ENCODE data around the gene SPACA7.
"Not testable (repeated sequence)": the region's sequence is repeated elsewhere in the genome, so short reads cannot be mapped to it uniquely, and the experiment has no call there.

Gene SPACA7

DNA sequence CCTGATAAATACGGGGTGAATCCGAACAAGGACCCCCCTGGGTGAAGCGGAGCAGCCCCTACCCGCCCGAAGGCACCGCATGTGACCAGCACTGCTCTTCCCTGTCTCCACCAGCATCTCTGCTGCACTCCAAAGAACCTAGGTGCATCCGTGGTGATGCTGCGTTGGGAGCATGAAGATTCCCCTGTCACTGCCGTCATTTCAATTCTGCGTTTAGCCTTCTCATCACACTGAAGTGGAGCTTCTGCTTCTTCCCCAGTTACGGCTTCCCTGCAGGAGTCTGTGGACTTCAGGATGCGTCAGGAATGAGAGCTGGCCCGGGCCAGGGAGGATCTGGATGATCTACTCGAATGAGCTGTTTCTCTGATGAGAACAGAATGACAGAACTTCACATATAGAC, 47.9 kb downstream of the SPACA7 start:
- no peak for DNase-seq (ENCODE audit: low read depth, low spot score)

DNA sequence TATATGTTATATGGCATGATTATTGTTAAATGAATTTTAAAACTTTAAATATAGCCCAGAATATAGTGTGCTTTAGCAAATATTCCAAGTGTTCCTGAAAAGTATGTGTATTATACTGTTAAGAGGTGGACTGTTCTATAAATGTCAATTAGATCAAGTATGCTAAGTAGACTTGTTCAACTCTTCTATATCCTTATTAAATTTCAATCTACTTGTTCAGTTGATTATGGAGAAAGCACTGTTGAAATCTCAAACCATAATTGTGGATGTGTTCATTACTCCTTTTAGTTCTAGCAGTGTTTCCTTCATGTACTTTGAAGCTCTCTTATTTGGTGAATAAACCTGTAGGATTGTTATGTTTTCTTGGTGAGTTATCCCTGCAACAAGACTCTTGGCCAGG, 52.5 kb downstream of the SPACA7 start:
- DNase-seq (ENCODE audit: low read depth, low spot score), result no peak

DNA sequence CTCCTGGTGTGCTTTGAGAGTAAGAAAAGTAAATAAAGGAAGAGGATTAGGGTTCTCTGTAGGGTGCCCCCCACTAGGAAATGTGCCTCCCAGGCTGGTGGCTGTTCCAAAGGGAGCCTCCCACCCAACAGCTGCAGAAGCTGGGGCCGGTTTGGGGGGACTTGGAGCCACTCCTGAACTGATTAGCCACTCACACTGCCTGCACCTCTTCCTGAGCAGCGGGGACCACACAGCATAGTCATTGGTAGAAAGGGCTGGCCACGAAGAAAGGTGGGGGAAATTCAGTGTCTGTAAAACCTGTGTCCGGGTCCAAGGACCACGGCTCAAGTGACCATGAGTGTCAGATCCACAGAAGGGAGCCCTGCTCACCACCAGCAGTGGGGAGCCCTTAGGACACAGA, 55.6 kb downstream of the SPACA7 start:
- DNase-seq (ENCODE audit: low read depth, low spot score), result no peak

DNA sequence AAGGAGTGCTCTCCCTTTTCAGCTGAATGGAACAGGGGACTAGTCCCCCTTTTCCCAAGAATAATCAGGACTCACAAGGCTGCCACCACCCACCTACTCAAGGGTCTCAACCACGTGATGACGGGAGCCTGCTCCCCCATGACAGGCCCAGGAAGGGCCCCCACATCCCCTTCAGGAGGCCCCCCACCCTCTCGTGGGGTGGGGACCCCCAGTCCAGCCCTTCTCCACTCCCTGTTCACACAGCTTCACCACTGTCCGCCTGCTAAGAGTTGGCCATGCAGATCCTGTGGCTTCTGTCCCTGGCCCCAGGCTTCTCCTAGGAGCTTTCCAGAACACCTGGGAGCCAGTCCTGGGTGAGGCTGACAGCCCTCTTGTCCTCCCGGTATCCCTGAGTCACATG, 56.6 kb downstream of the SPACA7 start:
- DNase-seq (ENCODE audit: low read depth, low spot score), result not testable (repeated sequence)

DNA sequence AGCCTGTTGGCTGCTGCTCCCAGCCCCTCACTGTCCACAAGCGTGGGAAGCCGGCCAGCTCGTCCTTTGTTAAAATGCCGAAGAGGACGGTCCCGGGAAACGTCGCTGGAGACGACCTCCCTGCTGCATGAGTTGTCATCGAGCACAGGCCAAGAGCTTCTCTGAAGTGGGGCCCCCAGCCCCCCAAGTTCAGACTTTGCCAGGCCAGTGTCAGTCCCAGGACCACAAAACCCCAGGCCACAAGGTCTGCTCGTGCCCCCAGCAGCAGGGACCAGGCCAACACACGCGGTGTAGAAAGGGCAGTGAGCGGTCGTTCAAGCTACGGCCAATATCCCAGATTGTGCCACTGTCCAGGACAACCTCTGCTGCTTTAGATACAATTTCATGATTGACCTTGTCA, 57.4 kb downstream of the SPACA7 start:
- DNase-seq (ENCODE audit: low read depth, low spot score), result not testable (repeated sequence)

DNA sequence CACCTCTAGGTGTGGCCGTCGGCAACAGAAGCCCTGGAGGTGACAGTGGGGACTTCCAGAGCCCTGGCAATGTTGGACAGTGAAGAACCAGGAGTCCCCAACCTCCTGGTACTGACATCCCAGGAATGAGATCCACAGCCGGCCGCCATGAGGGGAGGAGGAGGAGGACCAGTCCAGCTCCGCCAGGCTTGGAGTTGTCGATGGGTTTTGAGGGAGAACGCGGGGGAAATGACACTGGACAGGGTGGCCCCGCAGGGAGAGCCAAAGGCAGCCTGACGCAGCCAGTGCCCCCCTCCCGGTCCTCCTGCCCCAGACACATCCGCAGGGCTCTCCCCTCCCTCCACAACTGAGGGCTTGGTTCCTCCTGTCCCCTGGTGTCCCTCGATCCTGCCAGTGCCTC, 57.9 kb downstream of the SPACA7 start:
- no peak for DNase-seq (ENCODE audit: low read depth, low spot score)

DNA sequence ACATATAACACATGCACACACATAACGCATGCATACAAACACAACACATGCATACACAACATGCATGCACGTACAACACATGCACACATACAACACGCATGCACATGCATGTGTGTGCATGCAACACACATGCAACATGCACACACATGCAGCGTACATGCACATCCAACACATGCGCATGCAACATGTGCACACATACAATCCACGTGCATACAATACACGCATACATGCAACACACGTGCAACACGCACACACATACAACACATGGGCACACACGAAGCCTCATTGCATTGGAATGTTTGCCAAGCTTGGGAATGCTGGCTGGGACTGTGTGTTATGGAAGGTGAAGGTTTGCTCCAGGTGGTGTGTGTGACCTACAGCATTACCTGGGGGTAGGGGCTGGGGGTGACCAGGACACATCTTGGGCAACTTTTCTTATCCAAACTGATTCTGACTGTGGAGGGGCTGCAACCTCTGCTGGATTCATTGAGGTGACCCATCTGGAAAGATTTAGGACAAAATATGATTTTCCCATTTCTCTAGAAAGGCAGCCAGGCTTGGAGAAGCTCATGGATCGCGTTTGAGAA, 58.9 kb downstream of the SPACA7 start:
- DNase-seq (ENCODE audit: low read depth, low spot score), result no peak

DNA sequence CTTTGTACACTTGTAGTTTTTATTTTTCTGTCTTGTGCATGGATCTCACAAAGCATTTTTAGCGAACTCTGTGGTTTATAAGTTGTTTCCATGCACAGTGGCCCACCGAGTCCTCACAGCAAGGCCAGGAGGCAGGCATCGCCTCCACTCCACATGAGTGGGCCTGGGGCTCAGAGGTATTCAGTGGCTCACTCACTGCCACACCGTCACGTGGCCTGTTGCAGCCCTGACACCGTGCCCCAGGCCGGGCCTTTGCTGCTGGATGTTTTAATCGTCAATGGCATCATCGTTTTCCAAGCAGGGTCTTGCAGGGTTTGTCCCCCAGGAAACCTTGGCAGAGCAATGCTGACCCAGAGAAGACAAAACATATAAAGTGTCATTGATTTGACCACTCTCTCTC, 59.8 kb downstream of the SPACA7 start:
- DNase-seq (ENCODE audit: low read depth, low spot score), result no peak

DNA sequence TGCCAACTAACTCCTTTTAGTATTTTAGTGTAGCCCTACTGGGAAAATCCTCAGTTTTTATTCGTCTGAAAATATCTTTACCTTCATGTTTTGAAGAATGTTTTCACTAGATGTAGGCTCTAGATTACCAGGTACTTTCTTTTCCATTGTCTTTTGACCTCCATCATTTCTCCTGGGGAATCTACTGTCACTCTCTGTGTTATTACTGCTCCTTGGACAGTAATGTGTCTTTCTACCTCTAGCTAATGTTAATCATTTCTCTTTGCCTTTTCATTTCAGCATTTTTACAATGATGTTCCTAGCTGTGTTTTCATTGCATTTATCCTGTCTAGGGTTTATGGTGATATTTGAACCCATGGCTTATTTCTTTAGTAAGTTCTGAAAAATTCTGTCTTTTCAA, 61.9 kb downstream of the SPACA7 start:
- DNase-seq (ENCODE audit: low read depth, low spot score), result no peak

DNA sequence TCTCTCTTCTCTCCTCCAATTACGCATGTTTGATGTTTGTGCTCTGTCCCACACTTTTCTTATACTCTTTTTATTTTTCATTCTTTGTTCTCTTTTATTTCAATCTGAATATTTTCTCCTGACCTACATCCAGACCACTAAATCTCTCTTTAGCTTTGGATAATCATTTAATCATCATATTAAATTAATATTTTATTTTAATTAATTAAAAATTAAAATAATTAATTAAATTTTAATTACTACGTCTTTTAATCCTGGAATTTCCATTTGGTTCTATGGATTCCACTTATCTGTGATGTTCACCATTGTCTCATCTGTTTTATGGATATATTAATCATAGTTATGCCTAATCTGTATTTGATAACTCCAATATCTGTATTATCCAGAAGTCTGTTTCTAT, 62.4 kb downstream of the SPACA7 start:
- DNase-seq (ENCODE audit: low read depth, low spot score), result no peak

DNA sequence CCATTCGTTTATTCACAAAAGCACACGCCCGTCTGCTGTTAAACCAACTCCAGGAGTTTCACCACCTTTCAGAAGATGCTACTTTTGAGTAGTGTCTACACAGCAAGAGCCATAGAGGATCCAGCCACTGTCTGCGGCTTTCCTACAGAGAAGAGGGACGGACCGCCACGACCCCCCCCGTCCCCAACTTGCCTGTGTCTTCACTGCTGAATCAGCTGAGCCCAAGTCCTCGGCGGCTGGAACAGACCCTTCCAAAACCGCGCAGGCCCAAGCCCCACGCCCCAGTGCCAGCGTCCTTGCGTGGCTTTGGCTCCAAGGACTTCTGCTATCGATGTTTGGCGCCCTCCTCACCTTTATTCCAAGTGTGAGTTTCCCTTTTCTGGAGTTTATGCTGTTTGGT, 65.1 kb downstream of the SPACA7 start:
- no peak for DNase-seq (ENCODE audit: low read depth, low spot score)

DNA sequence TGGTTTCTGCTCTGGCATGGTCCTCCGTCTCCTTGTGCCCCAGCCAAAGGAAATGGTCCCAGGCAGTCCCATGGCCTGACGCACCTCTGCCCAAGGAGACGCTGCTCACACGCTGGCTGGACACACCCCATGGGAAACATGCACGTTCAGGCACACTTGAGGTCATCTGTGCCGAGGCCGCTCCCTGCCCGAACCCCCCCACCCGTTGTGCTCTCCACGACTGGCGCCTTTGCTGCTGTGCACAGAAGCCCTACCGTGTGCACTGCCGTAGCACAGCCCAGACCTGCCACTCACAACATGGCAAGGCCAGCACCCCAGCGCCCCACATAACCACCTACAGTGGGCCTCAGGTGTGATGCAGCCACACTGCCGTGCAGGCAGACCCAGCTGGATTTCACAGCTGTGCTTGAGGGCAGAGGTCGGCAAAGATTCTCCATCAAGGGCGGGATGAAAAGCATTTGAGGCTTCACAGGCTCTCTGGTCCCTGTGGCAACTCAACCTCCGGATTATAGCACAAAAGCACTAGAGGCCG, 65.7 kb downstream of the SPACA7 start:
- DNase-seq (ENCODE audit: low read depth, low spot score), result no peak

DNA sequence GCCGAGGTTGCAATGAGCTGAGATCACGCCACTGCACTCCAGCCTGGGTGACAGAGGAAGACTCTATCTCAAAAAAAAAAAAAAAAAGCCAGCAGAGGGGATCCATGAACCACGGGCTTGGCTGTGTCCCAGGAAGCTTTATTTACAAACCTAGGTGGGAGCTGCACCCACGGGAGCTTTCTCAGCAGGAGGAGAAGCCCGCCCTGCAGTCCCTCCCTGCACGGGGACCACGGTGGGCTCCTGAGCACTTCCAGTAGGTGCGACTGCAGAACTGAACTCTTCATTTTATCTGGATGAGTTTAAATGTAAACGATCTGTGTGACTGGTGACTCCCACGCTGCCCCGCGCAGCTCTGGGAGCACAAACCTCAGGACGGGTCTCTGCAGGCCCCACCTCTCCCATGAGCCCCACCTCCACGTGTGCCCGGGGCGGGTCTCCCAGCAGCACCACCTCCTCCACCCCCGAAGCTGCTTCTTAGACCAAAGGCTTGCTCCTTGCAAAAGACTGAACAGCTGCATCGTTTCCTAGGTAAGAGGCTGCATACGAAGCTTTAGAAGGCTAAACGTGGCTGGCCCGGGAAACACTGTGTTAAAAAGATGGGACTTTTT, 66.4 kb downstream of the SPACA7 start:
- DNase-seq (ENCODE audit: low read depth, low spot score), result no peak

DNA sequence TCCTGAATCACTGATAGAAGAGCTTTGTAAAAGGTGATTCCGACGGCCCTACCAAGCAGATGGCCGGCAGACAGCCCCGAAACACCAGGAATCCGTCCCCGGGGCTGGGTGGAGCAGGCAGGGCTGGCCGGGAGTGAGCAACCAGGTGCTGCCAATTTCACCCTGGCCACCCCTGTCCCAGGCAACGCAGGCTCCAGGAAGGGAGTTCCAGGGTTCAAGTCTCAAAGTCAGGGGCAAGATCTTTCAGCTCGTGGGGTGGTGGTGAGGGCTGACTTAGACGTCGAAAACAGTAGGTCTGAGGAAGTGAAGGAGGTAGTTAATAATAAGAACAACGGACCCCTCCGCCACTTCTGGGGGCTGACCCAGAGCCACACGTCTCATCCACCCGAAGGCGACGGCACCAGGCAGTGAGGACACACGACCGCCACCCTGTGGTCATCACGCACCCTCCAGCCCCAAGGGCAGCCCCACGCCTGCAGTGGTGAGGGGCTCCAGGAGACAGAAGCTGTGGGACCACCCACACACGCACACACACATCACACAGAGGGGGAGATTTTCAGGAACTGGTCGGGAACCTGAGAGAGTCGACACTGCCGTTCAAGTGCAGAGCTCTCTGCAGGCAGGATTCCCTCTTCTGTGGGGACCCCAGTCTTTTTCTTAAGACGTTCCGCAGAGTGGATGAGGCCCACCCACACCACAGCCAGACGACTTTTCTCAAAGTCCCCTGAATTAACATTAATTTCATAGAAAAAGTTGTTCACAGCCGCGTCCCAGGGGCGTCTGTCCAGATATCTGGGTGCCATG, 67.2 kb downstream of the SPACA7 start:
- DNase-seq (ENCODE audit: low read depth, low spot score), result peak; percentile 51

DNA sequence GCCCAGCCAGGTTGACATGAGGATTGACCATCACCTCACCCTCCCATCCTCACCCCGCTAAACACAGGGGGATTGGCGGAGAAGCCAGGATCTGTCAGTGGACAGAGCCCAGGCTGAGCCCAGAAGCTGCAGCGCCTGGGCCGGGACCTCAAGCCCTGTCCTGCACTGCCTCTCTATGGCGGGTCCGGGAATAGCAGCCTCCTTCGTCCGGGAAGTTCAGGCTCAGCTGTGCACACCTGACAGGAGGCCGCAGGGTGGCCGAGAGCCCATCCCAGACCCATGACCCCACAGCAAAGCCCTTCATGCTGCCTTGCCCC, 67.8 kb downstream of the SPACA7 start:
- DNase-seq (ENCODE audit: low read depth, low spot score), result peak; percentile 92

DNA sequence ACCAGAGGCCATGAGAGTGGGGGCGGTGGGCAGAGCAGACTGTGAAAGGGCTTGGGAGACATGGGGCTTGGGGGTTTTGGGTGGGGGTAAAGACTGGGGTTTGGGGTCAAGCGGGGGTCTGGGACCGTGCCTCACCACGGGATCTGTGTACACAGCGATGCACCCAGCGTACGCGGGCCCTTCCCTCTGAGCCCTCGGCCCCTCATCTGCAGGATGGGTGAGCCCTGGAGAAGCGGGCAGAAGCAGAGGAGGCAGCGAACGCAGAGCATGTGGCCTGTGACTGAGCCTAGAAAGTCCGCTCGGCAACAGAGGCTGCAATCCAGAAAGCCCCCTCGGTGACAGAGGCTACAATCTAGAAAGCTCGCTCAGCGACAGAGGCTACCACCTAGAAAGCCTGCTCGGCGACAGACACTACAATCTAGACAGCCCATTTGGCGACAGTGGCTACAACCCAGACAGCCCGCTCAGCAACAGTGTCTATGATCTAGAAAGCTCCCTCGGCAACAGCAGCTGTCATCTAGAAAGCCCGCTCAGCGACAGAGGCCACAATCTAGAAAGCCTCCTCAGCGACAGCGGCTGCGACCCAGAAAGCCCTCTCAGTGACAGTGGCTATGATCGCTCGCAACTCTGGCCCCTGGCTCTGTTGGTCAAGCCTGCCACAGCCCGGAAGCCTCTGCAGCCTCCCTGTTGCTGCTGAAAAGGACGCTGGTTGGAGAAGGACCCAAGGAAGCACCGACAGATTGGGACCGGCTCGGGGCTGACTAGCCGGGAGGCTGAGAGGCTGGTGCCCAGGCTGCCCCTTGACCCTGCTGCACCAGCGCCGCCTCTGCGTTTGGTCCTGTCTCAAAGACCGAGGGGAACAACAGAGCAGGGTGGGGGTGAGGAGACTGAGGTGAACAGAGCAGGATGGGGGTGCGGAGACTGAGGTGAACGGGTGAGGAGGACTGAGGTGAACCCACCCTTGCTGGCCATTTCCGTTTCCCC, 68.6 kb downstream of the SPACA7 start:
- DNase-seq (ENCODE audit: low read depth, low spot score), result no peak

DNA sequence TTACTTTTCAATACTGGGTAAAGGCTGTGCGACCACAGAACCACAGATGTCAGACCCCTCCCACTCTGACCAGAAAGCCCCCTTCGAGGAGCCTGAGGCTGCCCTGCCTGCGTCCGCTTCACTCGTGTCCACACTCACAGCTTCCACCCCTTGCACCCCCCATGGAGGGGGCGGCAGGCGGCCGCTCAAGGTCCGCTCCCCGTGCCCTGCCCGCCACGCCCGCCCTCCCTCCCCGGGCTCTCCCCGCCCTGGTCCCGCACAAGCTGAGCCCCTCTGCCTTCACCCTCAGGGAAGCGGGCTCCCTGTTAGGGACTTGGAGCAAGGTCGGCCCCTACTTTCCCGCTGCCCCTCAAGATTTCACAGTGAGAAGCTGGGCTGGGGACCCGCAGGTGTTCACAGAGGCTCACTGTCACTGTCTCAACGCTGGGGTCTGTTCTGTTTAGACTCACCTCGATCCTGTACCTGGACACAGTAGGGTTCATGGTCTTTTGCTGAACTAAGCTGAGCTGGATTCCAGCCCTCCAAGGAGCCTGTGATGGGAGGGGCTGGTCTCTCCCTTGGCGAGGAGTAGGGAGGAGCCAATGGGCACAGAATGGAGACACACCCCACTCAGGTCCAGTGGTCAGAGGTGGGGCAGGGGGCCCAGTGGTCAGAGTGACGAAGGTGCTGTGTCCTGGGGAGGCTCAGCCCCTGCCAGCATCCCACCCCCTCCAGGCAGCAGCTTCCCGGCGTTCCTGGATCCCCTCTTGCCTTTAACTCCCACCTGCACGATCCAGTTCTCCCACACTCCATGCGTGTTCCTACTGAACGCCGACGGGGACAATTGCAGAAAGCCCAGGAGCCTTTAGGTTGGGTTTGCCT, 69.5 kb downstream of the SPACA7 start:
- peak; percentile 6 for DNase-seq (ENCODE audit: low read depth, low spot score)

DNA sequence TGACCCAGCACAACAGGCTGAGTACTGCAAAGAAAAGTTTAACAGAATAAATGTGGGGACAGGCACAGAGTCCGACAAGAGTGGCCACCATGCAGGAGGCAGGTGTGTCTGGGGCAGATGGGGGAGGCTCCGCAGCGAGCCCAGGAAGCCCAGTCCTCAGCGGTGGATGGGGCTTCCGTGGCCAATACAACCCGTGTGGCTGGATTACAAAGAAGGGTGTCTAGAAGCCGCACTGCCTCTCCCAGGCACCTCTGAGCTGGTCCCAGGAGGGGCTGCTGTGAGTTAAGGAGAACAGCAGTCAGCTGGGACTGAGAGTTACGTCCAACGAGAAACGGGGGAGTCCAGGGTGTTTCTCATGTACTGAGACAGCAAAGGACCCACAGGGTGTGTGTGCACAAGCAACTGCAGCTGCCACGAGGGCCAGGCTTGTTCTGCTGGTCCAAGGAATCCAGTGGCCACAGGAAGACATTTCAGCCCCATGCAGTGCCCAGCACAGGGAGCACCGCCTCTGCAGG, 70.2 kb downstream of the SPACA7 start:
- no peak for DNase-seq (ENCODE audit: low read depth, low spot score)

DNA sequence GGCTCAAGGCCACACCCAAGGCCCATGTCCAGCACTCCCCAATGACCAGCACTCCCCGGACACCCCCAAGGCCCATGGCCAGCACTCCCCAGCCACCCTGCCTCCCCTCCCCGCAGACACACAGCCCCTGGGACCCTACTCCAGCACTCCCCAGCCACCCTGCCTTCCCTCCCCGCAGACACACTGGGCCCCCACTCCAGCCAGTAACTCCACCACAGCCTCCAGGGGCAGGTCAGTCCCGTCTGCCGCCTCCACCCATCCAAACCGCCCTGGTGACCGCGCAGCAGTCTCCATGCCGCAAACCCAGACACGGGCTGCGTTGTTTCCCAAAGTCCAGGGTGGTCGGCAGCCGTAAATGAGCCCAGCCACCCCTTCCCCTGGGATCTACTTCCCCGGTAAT, 70.7 kb downstream of the SPACA7 start:
- DNase-seq (ENCODE audit: low read depth, low spot score), result no peak

DNA sequence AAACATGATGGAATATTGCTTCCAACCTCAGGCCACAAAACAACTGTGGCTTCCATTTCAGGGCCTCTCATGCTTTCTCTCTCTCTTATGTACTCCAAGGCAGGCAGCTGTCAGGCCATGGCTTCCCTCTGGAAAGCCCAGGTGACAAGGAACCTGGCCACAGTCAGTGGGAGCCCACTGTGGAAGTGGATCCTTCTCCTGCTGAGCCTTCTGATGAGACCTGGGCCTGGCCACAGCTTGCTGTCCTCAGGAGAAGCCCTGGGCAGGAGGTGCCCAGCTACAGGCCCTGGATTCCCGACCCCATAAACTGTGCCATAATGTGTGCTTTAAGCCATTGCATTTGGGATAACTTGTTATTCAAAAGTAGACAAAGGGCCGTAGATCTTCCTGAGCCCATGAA, 71.2 kb downstream of the SPACA7 start:
- DNase-seq (ENCODE audit: low read depth, low spot score), result no peak

All from ELF-1 (cell line).